Heart left ventricle (tissue), 13 donors: Measurements from ENCODE around the gene NOS1AP.

ENCODE experiments used
- CTCF ChIP-seq, 12 donors: fragments of 200-600 bp; sonication (generic) in 4 of 12; IDR thresholded peaks; one replicate each; pipeline versions ENCODE4 v1.5.0 to v1.8.0; 2018 to 2022; ENCODE audit warnings: antibody characterized with exemption in 12 of 12, mild to moderate bottlenecking in 5 of 12
- POLR2A ChIP-seq, 2 donors: fragments of 450-650 bp; IDR thresholded peaks; one replicate each; pipeline ENCODE4 v1.6.1; 2017; ENCODE audit warnings: antibody characterized with exemption in 2 of 2, mild to moderate bottlenecking in 2 of 2, moderate library complexity in 2 of 2
- donor health status: ischemic (EF 13 %, LVEDD 7.1; RV severe dilation, severe dysfunction).
- donor health status: DM: no; HTN: yes; CAD: no.
- donor health status: DM: no; HTN: no; CAD: no.
- donor health status: ischemic (EF 25% LVEDD 6.9; RV normal size, moderate dysfunction).
- donor health status: ischemic (EF 25% LVEDD 5.7; RV mildly dilated, moderate dysfunction).
- donor health status: ischemic (EF 35%, LVEDD 5.7; RV mildly dilated, moderate dysfunction).
- donor health status: nonischemic (EF 11% LVEDD 7.7; RV severe dilation, severe dysfunction).
- donor health status: DM: yes; HTN: yes; CAD: no.
- donor health status: PGD.
- donor health status: ischemic (EF 29% LVEDD 5.4; RV normal size, mild dysfunction).
- donor health status: nonischemic (EF 23%, LVEDD 6.1; RV moderate dilation, normal function).

DNA sequence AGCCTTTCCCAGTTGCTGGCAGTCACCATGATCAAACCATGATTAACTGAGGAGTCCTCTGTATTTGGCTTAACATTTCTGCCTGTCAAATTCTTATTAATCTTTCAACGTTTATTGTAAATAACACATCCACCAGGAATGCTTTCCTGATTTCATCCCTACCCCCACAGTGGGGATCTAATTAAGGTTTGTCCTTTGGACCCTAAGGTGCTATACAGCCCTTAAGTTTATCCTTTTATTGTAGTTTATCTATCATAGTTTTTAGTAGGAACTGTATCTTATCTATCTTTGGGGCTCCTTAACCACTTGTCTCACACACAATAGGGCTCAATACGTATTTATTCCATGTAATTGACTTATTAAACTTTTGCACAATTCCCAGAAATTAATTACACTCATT is 246.2 kb downstream of the NOS1AP start:
- TF ChIP-seq POLR2A (IDR thresholded peaks at IDR 0.05) (no peak), CTCF (IDR thresholded peaks at IDR 0.05) (no peak)
